Measurements from ENCODE around the gene OR52M1.

The OR52M1 gene

DNA sequence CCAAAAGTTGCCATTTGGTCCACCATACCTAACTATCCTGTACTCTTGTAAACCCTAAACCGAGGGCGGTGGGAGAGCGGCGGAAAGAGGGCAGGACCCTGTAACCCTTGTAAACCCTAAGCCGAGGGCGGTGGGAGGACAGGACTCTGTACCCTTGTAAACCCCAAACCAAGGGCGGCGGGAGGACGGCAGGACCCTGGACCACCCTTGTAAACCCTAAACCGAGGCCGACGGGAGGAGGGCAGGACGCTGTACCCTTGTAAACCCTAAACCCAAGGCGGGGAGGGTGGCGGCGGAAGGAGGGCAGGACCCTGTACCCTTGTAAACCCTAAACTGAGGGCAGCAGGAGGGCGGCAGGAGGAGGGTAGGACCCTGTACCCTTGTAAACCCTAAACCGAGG is 24.1 kb downstream of the OR52M1 start:
- intact Hi-C loops (cut with DNase I; ENCODE audit: low total_unique reads), result no loop called here
- Histone ChIP-seq H3K9me3 (peaks cover 0 to 2% (median 0%) of the 10 kb centered on the region in 3 donors), H3K36me3 (no peaks in the 10 kb centered on the region), H3K4me1 (no peaks in the 10 kb centered on the region), H3K27me3 (no peaks in the 10 kb centered on the region), H3K4me3 (no peak overlapping the region), H3K27ac (no peak overlapping the region)
- no peak for DNase-seq
- TF ChIP-seq, protein P1, sequence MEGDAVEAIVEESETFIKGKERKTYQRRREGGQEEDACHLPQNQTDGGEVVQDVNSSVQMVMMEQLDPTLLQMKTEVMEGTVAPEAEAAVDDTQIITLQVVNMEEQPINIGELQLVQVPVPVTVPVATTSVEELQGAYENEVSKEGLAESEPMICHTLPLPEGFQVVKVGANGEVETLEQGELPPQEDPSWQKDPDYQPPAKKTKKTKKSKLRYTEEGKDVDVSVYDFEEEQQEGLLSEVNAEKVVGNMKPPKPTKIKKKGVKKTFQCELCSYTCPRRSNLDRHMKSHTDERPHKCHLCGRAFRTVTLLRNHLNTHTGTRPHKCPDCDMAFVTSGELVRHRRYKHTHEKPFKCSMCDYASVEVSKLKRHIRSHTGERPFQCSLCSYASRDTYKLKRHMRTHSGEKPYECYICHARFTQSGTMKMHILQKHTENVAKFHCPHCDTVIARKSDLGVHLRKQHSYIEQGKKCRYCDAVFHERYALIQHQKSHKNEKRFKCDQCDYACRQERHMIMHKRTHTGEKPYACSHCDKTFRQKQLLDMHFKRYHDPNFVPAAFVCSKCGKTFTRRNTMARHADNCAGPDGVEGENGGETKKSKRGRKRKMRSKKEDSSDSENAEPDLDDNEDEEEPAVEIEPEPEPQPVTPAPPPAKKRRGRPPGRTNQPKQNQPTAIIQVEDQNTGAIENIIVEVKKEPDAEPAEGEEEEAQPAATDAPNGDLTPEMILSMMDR (IDR thresholded peaks at IDR 0.05), result no peak

DNA sequence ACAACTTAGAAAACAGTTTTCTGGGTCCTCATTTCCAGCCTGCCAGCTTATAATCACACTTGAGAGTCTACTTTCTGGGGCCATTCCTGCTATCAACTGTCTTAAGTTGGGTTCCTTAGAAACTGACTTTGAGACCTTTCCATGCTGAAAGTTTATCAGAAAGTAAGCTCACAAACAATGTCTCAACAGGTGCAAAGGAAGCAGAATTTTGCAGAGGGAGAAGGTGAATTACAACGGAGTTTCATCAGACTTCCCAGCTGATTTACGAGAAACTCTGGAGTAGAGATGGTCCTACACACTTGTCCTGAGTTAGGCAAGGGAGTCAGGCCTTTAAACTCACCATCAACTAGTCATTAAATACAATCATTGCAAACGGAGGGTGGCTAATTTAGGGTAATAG is 31.9 kb downstream of the OR52M1 start:
- Histone ChIP-seq H3K9me3 (no peaks in the 10 kb centered on the region), H3K4me3 (no peak overlapping the region), H3K27ac (no peak overlapping the region), H3K36me3 (no peaks in the 10 kb centered on the region), H3K27me3 (no peaks in the 10 kb centered on the region), H3K4me1 (no peaks in the 10 kb centered on the region)
- intact Hi-C loops (cut with DNase I; ENCODE audit: low total_unique reads), result no loop called here
- DNase-seq, result no peak
- TF ChIP-seq, protein P1 (IDR thresholded peaks at IDR 0.05), result no peak

DNA sequence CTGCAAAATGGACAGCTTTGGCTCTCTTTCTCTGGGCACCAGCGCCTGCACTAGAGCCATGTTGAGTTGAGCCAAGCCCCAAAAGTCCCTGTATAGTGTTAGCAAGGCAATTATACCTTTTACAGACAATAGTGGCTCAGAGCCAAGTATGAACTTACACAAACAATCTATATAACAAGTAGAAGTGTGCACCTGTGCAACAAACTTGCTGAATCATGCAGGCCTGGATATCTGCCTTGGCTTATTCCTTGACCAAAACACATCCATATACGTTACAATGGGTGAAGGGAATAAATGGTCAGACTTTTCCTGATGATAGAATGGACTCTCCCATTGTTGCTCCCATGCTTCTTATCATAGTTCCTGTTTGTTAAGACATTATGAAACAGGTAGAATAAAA is 32.8 kb downstream of the OR52M1 start:
- H3K4me1 ChIP-seq, result no peaks in the 10 kb centered on the region
- H3K9me3 ChIP-seq, result no peaks in the 10 kb centered on the region

DNA sequence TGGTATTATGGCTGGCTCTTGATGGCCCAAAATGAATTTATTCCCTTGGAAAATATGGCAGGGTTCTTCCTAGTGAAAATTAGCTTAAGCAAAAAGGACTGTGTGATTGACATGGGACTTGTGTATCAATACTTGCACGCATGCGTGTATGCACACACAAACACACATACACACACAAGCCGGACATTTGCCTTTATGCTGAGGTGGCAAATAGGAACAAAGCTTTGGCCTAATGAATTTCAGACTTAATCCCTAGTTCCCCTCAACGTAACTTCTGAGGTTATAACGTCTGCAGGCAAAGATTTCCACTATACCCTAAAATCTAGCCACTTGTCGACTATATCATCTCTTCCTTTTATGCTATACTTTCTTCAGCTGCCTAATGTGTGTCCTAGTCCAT is 33.6 kb downstream of the OR52M1 start:
- Histone ChIP-seq H3K4me3 (no peak overlapping the region), H3K4me1 (no peaks in the 10 kb centered on the region), H3K27ac (no peak overlapping the region), H3K9me3 (no peaks in the 10 kb centered on the region), H3K27me3 (no peaks in the 10 kb centered on the region), H3K36me3 (no peaks in the 10 kb centered on the region)
- DNase-seq, result no peak
- TF ChIP-seq, protein P1 (IDR thresholded peaks at IDR 0.05), result no peak
- intact Hi-C loops (cut with DNase I; ENCODE audit: low total_unique reads), result no loop called here

More for the DNA sequence above, 32.8 kb downstream of the OR52M1 start:
- Histone ChIP-seq H3K27ac (no peak overlapping the region), H3K27me3 (no peaks in the 10 kb centered on the region), H3K4me3 (no peak overlapping the region), H3K36me3 (no peaks in the 10 kb centered on the region)
- no peak for DNase-seq
- intact Hi-C loops (cut with DNase I; ENCODE audit: low total_unique reads), result no loop called here
- TF ChIP-seq, protein P1 (IDR thresholded peaks at IDR 0.05), result no peak

DNA sequence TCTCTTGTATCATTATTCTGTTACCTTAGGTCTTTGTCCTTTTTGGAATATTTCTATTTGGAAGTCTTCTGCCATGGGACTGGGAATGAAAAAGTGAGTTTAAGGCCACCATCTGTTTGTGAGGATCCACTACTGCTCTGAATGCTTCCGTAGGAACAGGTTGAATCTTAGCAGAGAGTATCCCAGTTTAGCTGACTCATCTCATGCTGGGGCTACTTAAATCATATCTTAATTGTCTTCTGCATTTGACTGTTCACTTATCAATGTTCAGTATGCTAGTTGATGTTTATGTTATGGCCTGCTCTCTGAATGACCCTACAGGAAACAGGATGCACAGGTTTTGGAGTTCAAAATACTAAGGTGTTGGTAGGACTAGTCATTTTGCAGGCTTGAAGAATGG is 35.1 kb downstream of the OR52M1 start:
- Histone ChIP-seq H3K27me3 (no peaks in the 10 kb centered on the region), H3K4me3 (no peak overlapping the region), H3K36me3 (no peaks in the 10 kb centered on the region), H3K27ac (no peak overlapping the region), H3K4me1 (no peaks in the 10 kb centered on the region), H3K9me3 (no peaks in the 10 kb centered on the region)
- TF ChIP-seq, protein P1 (IDR thresholded peaks at IDR 0.05), result no peak
- intact Hi-C loops (cut with DNase I; ENCODE audit: low total_unique reads), result no loop called here
- DNase-seq, result no peak

DNA sequence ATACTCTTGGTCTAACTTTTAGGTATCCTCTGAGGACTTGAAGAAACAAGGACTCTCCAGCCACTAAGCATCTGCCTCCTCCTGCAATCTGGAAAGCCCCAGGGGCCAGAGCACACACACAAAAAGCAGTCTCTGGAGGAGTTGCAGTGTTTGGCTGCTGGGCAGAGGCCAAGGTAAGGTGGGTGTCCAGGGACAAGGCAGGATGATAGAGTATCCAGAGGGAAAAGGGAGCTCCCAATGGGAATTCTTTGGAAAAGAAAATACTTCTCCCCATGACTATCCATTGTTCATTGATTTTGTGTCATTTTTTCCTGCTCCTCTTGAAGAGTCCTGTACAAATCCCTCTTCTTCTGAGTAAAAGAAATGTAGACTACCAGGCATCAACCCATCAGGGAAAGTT is 36.5 kb downstream of the OR52M1 start, which contains the start of gene OR52I2:
OR52I2 (plus strand) TSS at position 301 of the 400 bp plus-strand sequence.
- no peaks in the 10 kb centered on the region for H3K27me3 ChIP-seq
- no peak within 1 kb of the TSS for H3K27ac ChIP-seq
- DNase-seq, result no peak
- H3K36me3 ChIP-seq, result no peaks in the 10 kb centered on the region
- no peaks in the 10 kb centered on the region for H3K4me1 ChIP-seq
- intact Hi-C loops (cut with DNase I; ENCODE audit: low total_unique reads), result no loop called here
- no peaks in the 10 kb centered on the region for H3K9me3 ChIP-seq
- TF ChIP-seq, protein P1 (IDR thresholded peaks at IDR 0.05), result no peak
- no peak within 1 kb of the TSS for H3K4me3 ChIP-seq
